Stimulated activated CD4-positive, alpha-beta T cell treated with anti-CD3 and anti-CD28 coated beads, Interleukin-4, amount 100 ng/mL, for 24 hours (primary cell): ENCODE measurements around the gene HSPA2.
"Not testable (repeated sequence)": the region's sequence is repeated elsewhere in the genome, so short reads cannot be mapped to it uniquely, and the experiment has no call there.

Source experiments
- DNase-seq: peaks from one replicate; pipeline ENCODE4 v3.0.0-alpha.2; 2020

The HSPA2 gene

GRCh38 chr14:64563696-64564095, 23.2 kb downstream of the HSPA2 start:
- no peak for DNase-seq

GRCh38 chr14:64566651-64567122, 26.1 kb downstream of the HSPA2 start:
- DNase-seq: no peak

GRCh38 chr14:64569138-64569631, 28.6 kb downstream of the HSPA2 start:
- DNase-seq: no peak

- DNase-seq: not testable (repeated sequence)
These were observed 29.1 kb downstream of the HSPA2 start for GRCh38 chr14:64569646-64570045.

GRCh38 chr14:64572386-64573104, 32.0 kb downstream of the HSPA2 start:
- DNase-seq: no peak

- DNase-seq: no peak
These were observed 32.6 kb downstream of the HSPA2 start for GRCh38 chr14:64573109-64573508.

GRCh38 chr14:64574371-64575107, 34.0 kb downstream of the HSPA2 start:
- DNase-seq: no peak

- no peak for DNase-seq
These were observed 36.7 kb downstream of the HSPA2 start for GRCh38 chr14:64577211-64577610.

GRCh38 chr14:64580467-64580866, 39.9 kb downstream of the HSPA2 start:
- DNase-seq: no peak

- no peak for DNase-seq
These were observed 40.8 kb downstream of the HSPA2 start for GRCh38 chr14:64581363-64581762.

GRCh38 chr14:64581817-64582216, 41.3 kb downstream of the HSPA2 start:
- DNase-seq: no peak

GRCh38 chr14:64584190-64584589, 43.6 kb downstream of the HSPA2 start:
- no peak for DNase-seq

- no peak for DNase-seq
These were observed 51.3 kb downstream of the HSPA2 start for GRCh38 chr14:64591809-64592208.
